Trophoblast cell (in vitro differentiated cells and primary cell): ENCODE data around the gene SF3B5.

Source experiments
- DNase-seq, 2 donors: peaks; one replicate each; pipeline ENCODE4 v3.0.0-alpha.2; 2016
- H2AFZ ChIP-seq: 2 replicates; pipeline ENCODE4 v1.6.1; 2013; ENCODE audit warnings: low read length, moderate library complexity, mild to moderate bottlenecking; ENCODE audit not compliant: insufficient read depth, poor library complexity
- H2AK5ac ChIP-seq: 2 replicates; pipeline ENCODE4 v1.6.1; 2013; ENCODE audit warnings: mild to moderate bottlenecking, low read length
- H2BK120ac ChIP-seq: 2 replicates; pipeline ENCODE4 v1.6.1; 2013; ENCODE audit warnings: low read length, mild to moderate bottlenecking, moderate library complexity; ENCODE audit not compliant: insufficient read depth, poor library complexity
- H2BK12ac ChIP-seq: 2 replicates; pipeline ENCODE4 v1.6.1; 2013; ENCODE audit warnings: mild to moderate bottlenecking, low read length, moderate library complexity
- H2BK5ac ChIP-seq: 2 replicates; pipeline ENCODE4 v1.6.1; 2013; ENCODE audit warnings: low read length, low read depth, moderate library complexity, mild to moderate bottlenecking; ENCODE audit not compliant: poor library complexity
- H3K14ac ChIP-seq: 2 replicates; pipeline ENCODE4 v1.6.1; 2013; ENCODE audit warnings: mild to moderate bottlenecking, low read length
- H3K18ac ChIP-seq: 2 replicates; pipeline ENCODE4 v1.6.1; 2013; ENCODE audit warnings: mild to moderate bottlenecking, low read length
- H3K23ac ChIP-seq: 2 replicates; pipeline ENCODE4 v1.6.1; 2013; ENCODE audit warnings: low read length
- H3K27ac ChIP-seq: 2 replicates; pipeline ENCODE4 v1.5.1; 2013; ENCODE audit warnings: low read depth, mild to moderate bottlenecking, inconsistent platforms, low read length, moderate library complexity
- H3K27me3 ChIP-seq: 2 replicates; pipeline ENCODE4 v1.6.1; 2013; ENCODE audit warnings: inconsistent platforms, mild to moderate bottlenecking, low read length, moderate library complexity; ENCODE audit not compliant: insufficient read depth
- H3K36me3 ChIP-seq, 2 experiments: 1 replicate in 1 of 2; 2 replicates in 1 of 2; pipeline ENCODE4 v1.6.1; 2013; ENCODE audit warnings: low read length in 2 of 2, mild to moderate bottlenecking in 2 of 2, moderate library complexity in 1 of 2; ENCODE audit not compliant: insufficient read depth in 2 of 2, control insufficient read depth in 1 of 2
- H3K4ac ChIP-seq: 2 replicates; pipeline ENCODE4 v1.6.1; 2013; ENCODE audit warnings: low read depth, mild to moderate bottlenecking, low read length, moderate library complexity
- H3K4me1 ChIP-seq, 2 experiments: 1 replicate in 1 of 2; 2 replicates in 1 of 2; pipeline ENCODE4 v1.6.1; 2013; ENCODE audit warnings: low read length in 2 of 2, mild to moderate bottlenecking in 2 of 2, moderate library complexity in 1 of 2; ENCODE audit not compliant: insufficient read depth in 2 of 2, control insufficient read depth in 1 of 2
- H3K4me2 ChIP-seq: 2 replicates; pipeline ENCODE4 v1.6.1; 2013; ENCODE audit warnings: inconsistent platforms, mild to moderate bottlenecking, low read length, moderate library complexity
- H3K4me3 ChIP-seq: 2 replicates; pipeline ENCODE4 v1.5.1; 2013; ENCODE audit warnings: mild to moderate bottlenecking, low read depth, low read length, inconsistent platforms
- H3K79me1 ChIP-seq: one replicate; pipeline ENCODE4 v1.6.1; 2013; ENCODE audit warnings: low read length
- H3K79me2 ChIP-seq: 2 replicates; pipeline ENCODE4 v1.6.1; 2013; ENCODE audit warnings: low read length, mild to moderate bottlenecking; ENCODE audit not compliant: control insufficient read depth, insufficient read depth, poor library complexity
- H3K9ac ChIP-seq: 2 replicates; pipeline ENCODE4 v1.6.1; 2013; ENCODE audit warnings: mild to moderate bottlenecking, low read length
- H3K9me3 ChIP-seq: 2 replicates; pipeline ENCODE4 v1.6.1; 2013; ENCODE audit warnings: low read depth, mild to moderate bottlenecking, control low read depth, inconsistent platforms, low read length; ENCODE audit not compliant: insufficient read depth
- H4K12ac ChIP-seq: 2 replicates; pipeline ENCODE4 v1.6.1; 2013; ENCODE audit warnings: low read depth, mild to moderate bottlenecking, low read length, moderate library complexity
- H4K8ac ChIP-seq: 2 replicates; pipeline ENCODE4 v1.6.1; 2013; ENCODE audit warnings: low read depth, mild to moderate bottlenecking, low read length, moderate library complexity
- H4K91ac ChIP-seq: one replicate; pipeline ENCODE4 v1.6.1; 2013; ENCODE audit warnings: low read depth, mild to moderate bottlenecking, low read length, moderate library complexity
- WGBS: extraction: QIAGEN DNeasy Blood & Tissue Kit; methylation state at CpG from one replicate; pipeline ENCODE4 v1.1.7; 2013; ENCODE audit warnings: missing lambda C conversion rate; ENCODE audit not compliant: insufficient read length, insufficient coverage; ENCODE audit errors: extremely low coverage; 5-methylcytosine and 5-hydroxymethylcytosine counted together

SF3B5 gene

GRCh38 chr6:144093236-144093635, 2.1 kb downstream of the SF3B5 start:
- no peak overlapping the region for H3K4me3 ChIP-seq
- H4K8ac ChIP-seq: no peak overlapping the region
- no peak overlapping the region for H2AFZ ChIP-seq
- peaks cover 2% of the 10 kb centered on the region for H3K79me1 ChIP-seq
- H3K27me3 ChIP-seq: no peaks in the 10 kb centered on the region
- H4K91ac ChIP-seq: no peak overlapping the region
- no peaks in the 10 kb centered on the region for H3K36me3 ChIP-seq
- H2BK5ac ChIP-seq: no peak overlapping the region
- H3K9ac ChIP-seq: no peak overlapping the region
- no peak overlapping the region for H3K4ac ChIP-seq
- no peak overlapping the region for H3K18ac ChIP-seq
- H3K23ac ChIP-seq: no peak overlapping the region
- no peak overlapping the region for H2BK12ac ChIP-seq
- H3K14ac ChIP-seq: no peak overlapping the region
- WGBS: no CpG with 5 or more reads among the region's 2 CpGs
- H3K27ac ChIP-seq: no peak overlapping the region
- peaks cover 5 to 7% of the 10 kb centered on the region in 2 experiments for H3K4me1 ChIP-seq
- H4K12ac ChIP-seq: no peak overlapping the region
- H3K4me2 ChIP-seq: no peak overlapping the region
- no peak overlapping the region for H2AK5ac ChIP-seq
- H3K79me2 ChIP-seq: peaks cover 5% of the 10 kb centered on the region
- no peak overlapping the region for H2BK120ac ChIP-seq
- no peak for DNase-seq
- H3K9me3 ChIP-seq: no peaks in the 10 kb centered on the region

GRCh38 chr6:144090384-144090783, 5.0 kb downstream of the SF3B5 start:
- no CpG with 5 or more reads among the region's 4 CpGs for WGBS
- peaks cover 2% of the 10 kb centered on the region for H3K79me1 ChIP-seq

DNA sequence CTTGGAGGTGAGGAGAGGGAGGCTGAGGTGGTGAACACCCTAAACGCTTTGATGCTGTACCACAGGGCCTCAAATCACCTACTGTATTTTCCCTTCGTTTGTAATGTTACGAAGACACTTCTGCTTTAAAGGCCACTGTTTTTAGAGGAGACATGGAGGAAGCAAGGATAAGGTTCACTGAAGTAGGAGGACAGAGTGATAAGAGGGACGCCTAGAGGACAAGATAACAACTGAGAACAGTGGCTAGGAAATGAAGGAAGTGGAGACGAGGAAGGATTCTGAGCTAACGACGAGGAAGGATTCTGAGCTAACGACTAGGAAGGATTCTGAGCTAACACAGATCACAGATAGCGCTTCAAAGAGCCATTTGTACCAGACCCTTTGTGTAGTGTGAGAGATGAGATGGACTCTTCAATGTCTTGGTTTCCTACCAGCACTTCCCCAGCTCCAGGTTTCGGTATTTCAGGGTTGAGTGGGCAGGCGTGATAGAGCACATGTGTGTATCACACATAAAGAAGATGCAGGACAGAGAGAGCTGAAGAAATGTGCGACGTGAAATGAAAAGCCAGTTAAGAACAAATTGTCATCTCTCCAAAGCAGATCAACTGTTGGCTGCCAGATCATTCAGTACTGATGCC, 7.5 kb downstream of the SF3B5 start:
- no peaks in the 10 kb centered on the region for H3K79me1 ChIP-seq
- H3K18ac ChIP-seq: no peak overlapping the region
- no peak overlapping the region for H2AFZ ChIP-seq
- H3K4me3 ChIP-seq: no peak overlapping the region
- H3K9ac ChIP-seq: no peak overlapping the region
- H3K4me1 ChIP-seq: no peaks in the 10 kb centered on the region
- no peak overlapping the region for H4K12ac ChIP-seq
- no peaks in the 10 kb centered on the region for H3K27me3 ChIP-seq
- no peak overlapping the region for H4K8ac ChIP-seq
- DNase-seq: no peak
- peak overlapping the region; percentile 80 for H3K23ac ChIP-seq
- H3K9me3 ChIP-seq: no peaks in the 10 kb centered on the region
- no peak overlapping the region for H4K91ac ChIP-seq
- no peak overlapping the region for H3K27ac ChIP-seq
- WGBS: no CpG with 5 or more reads among the region's 13 CpGs
- H2AK5ac ChIP-seq: no peak overlapping the region
- no peak overlapping the region for H3K4ac ChIP-seq
- H3K4me2 ChIP-seq: no peak overlapping the region
- no peaks in the 10 kb centered on the region for H3K36me3 ChIP-seq
- no peak overlapping the region for H2BK120ac ChIP-seq
- H2BK5ac ChIP-seq: no peak overlapping the region
- no peak overlapping the region for H3K14ac ChIP-seq
- H2BK12ac ChIP-seq: no peak overlapping the region
- H3K79me2 ChIP-seq: no peaks in the 10 kb centered on the region

More at GRCh38 chr6:144090384-144090783, 5.0 kb downstream of the SF3B5 start:
- Histone ChIP-seq H3K9ac (no peak overlapping the region), H3K9me3 (no peaks in the 10 kb centered on the region), H2AK5ac (no peak overlapping the region), H3K4me3 (no peak overlapping the region), H2AFZ (no peak overlapping the region), H4K8ac (no peak overlapping the region), H2BK5ac (no peak overlapping the region), H4K12ac (no peak overlapping the region), H2BK120ac (no peak overlapping the region), H3K4me1 (peaks cover 4 to 5% of the 10 kb centered on the region in 2 experiments), H3K23ac (no peak overlapping the region), H3K27ac (no peak overlapping the region), H3K4me2 (no peak overlapping the region), H2BK12ac (no peak overlapping the region), H3K36me3 (no peaks in the 10 kb centered on the region), H3K18ac (no peak overlapping the region), H3K79me2 (peaks cover 5% of the 10 kb centered on the region), H3K4ac (no peak overlapping the region), H3K14ac (no peak overlapping the region), H4K91ac (no peak overlapping the region), H3K27me3 (no peaks in the 10 kb centered on the region)
- no peak for DNase-seq

- Histone ChIP-seq H3K18ac (no peak overlapping the region), H4K8ac (no peak overlapping the region), H2AFZ (no peak overlapping the region), H3K27ac (no peak overlapping the region), H3K27me3 (no peaks in the 10 kb centered on the region), H2BK5ac (no peak overlapping the region), H3K14ac (no peak overlapping the region), H3K79me2 (no peaks in the 10 kb centered on the region), H2BK120ac (no peak overlapping the region), H3K4me3 (no peak overlapping the region), H3K79me1 (no peaks in the 10 kb centered on the region), H3K9me3 (no peaks in the 10 kb centered on the region), H3K4me2 (no peak overlapping the region), H2BK12ac (no peak overlapping the region), H2AK5ac (no peak overlapping the region), H4K12ac (no peak overlapping the region), H3K36me3 (no peaks in the 10 kb centered on the region), H3K23ac (no peak overlapping the region), H3K9ac (no peak overlapping the region), H4K91ac (no peak overlapping the region), H3K4ac (no peak overlapping the region), H3K4me1 (no peaks in the 10 kb centered on the region)
- no peak for DNase-seq
- no CpG with 5 or more reads among the region's 3 CpGs for WGBS
Observed at GRCh38 chr6:144086959-144087358, 8.4 kb downstream of the SF3B5 start.
